ENCODE data around the gene ZHX3.
A peak's percentile ranks its signal among the peaks of the same experiment; 100 is the strongest.

Gene ZHX3

DNA sequence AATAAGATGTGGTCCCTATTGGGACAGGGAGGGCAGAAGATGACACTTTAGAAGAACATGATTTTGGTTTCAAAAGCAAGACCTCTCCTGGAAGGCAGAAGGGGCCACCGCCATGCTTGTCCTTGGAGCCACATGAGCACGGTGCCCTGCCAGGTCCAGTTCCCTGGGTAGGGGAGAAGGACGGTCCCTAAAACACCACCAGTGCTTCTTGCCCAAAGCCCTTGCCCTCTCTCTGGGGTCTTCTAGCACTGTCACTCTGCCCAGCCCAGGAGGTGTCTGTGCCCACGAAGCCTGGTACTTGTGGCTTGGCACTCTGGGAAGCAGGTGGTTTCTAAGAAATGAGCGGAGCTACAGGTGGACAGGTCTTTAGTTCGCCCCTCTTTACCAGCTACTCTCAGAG is 134.1 kb downstream of the ZHX3 start:
- TF ChIP-seq, protein P1, sequence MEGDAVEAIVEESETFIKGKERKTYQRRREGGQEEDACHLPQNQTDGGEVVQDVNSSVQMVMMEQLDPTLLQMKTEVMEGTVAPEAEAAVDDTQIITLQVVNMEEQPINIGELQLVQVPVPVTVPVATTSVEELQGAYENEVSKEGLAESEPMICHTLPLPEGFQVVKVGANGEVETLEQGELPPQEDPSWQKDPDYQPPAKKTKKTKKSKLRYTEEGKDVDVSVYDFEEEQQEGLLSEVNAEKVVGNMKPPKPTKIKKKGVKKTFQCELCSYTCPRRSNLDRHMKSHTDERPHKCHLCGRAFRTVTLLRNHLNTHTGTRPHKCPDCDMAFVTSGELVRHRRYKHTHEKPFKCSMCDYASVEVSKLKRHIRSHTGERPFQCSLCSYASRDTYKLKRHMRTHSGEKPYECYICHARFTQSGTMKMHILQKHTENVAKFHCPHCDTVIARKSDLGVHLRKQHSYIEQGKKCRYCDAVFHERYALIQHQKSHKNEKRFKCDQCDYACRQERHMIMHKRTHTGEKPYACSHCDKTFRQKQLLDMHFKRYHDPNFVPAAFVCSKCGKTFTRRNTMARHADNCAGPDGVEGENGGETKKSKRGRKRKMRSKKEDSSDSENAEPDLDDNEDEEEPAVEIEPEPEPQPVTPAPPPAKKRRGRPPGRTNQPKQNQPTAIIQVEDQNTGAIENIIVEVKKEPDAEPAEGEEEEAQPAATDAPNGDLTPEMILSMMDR (conservative IDR thresholded peaks at IDR 0.05; ENCODE audit: low read depth): no peak
- no peak overlapping the region for H3K27ac ChIP-seq
- DNase-seq (ENCODE audit: low spot score): no peak
- ChIA-PET POLR2A (ENCODE audit: low non-redundant PET) (no interaction called here), CTCF (interaction anchor here (0.6 to 2.1 kb wide), 3 partner anchors 10 to 112 kb away, joined by 4 to 10 read pairs (median 5); no protein-coding TSS in a partner anchor)

DNA sequence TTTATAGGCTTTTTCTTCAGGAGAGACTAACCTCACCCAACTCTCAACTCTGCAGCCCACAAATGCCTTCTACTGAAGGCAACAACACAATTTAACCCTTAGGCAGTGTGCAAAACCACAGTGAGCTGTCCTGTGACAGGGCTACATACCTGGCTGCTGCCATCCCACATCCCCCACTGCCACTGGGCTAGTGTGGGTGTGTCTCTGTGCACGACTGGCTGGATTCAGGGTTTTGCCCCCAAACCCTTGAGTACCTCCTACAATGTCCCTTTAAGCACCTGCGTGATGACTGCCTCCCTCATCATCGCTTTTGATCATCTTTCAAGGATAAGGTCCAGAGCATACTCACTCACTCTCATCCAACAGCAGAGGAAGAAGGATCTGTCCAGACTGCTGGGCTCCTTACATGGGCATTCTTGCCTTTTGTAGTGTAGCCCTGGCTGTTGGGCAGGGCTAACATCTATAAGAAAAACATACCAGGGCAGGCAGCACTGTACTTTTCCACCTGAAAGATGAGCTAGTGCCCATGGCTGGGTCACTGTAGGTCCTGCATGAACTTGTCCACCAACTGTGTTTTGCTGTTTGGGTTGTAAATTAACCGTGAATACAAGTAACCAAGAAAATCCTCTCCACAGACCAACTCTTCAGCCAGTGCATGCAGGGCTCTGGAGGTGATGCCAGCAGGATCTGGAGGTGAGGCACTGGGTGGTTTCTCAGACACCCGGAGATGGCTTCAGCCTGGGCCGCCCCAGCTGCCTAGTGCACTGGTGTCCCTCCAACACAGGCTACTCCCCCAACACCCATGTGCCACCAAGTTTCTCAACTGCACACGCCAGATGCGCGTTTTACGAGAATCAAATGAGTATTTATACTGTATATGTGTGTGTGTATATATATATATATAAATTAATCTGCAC is 135.0 kb downstream of the ZHX3 start:
- ChIA-PET POLR2A (ENCODE audit: low non-redundant PET) (no interaction called here), CTCF (interaction anchor here (2.1 kb wide), 1 partner anchor 9 kb away, joined by 10 read pairs; no protein-coding TSS in a partner anchor)
- DNase-seq (ENCODE audit: low spot score): peak; percentile 42
- H3K27ac ChIP-seq: peak overlapping the region; percentile 45
- TF ChIP-seq, protein P1 (conservative IDR thresholded peaks at IDR 0.05; ENCODE audit: low read depth): no peak

DNA sequence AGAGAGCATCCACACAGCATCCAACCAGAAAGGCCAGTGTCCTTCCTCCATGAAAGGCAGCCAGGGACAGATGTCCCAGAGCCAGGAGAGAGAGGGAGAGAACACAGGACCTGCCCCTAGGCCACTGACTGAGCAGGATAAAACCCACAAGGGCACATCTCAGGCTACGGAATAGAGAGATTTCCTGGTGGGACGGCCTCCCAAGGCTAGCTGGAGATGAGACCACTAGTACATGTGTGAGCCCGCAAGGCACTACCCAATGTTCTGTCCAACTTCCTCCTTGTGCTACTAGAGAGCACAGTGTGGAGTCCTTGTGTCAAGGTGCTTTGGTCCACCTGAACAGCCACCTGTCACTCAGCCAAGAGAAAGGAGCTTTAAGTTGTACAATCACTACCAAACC is 136.0 kb downstream of the ZHX3 start:
- TF ChIP-seq, protein P1 (conservative IDR thresholded peaks at IDR 0.05; ENCODE audit: low read depth): no peak
- ChIA-PET POLR2A (ENCODE audit: low non-redundant PET) (no interaction called here), CTCF (interaction anchor here (0.6 to 2.1 kb wide), 3 partner anchors 8 to 505 kb away, joined by 3 to 10 read pairs (median 4); partner anchors contain the start of gene LPIN3)
- DNase-seq (ENCODE audit: low spot score): no peak
- H3K27ac ChIP-seq: peak overlapping the region; percentile 34

DNA sequence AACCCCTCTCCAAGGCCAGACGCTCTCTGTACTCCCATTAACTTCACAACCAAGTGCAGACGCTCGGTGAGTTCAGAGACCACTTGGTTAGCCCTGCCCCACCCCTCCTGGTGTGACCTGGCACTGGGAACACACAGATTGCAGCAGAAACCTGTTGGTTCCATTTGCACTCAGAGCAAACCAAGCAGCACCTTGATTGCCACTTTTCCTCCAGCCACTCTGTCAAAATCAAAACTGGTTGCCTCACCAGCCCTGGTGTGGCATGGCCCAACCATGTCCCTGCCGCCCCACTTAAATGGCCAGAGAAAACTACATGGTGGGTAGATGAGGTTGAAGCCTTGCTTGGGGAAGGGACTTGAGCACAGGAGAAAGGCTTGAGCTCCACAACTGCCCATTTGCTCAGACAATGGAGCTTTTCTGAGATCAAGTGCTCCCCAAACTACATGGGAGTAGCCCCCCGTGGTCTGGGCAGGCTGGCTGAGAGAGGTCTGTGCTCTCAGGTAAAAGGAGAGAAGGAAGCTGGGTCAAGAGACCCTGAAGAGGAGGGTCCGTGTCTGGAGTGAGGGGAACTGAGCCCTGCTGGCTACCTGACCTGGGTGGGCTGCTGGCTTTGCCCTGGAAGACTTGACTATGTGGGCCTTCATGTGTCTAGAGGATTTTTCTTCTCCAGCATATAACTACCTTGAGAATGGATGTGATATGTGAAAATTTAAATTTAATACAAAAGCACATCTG is 136.8 kb downstream of the ZHX3 start:
- peak overlapping the region; percentile 85 for H3K27ac ChIP-seq
- DNase-seq (ENCODE audit: low spot score): no peak
- ChIA-PET POLR2A (ENCODE audit: low non-redundant PET) (no interaction called here), CTCF (interaction anchor here (0.6 to 1.4 kb wide), 3 partner anchors 59 to 504 kb away, joined by 3 to 4 read pairs (median 3); partner anchors contain the start of gene LPIN3)
- TF ChIP-seq, protein P1 (conservative IDR thresholded peaks at IDR 0.05; ENCODE audit: low read depth): no peak

DNA sequence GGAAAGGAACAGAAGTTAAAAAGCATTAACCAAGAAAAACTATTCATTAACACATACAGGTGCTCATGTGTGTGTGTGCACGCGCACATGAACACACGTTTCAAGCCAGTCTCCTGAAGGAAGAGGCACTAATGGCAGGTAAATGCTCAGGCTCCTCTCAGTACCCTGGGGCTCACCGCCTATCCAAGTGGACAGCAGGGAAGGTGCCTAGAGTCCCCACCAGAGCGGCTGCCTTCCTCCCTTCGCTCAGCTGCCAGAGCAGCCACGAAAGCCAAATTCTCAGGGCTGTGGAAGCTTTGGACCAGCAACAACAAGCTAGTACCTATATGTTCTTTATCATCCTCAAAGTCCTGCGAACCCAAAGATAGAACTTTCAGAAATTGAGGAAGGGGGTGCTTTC is 137.6 kb downstream of the ZHX3 start:
- POLR2A ChIA-PET (ENCODE audit: low non-redundant PET): no interaction called here
- TF ChIP-seq, protein P1 (conservative IDR thresholded peaks at IDR 0.05; ENCODE audit: low read depth): no peak
- no peak for DNase-seq (ENCODE audit: low spot score)
- peak overlapping the region; percentile 85 for H3K27ac ChIP-seq
- CTCF ChIA-PET: interaction anchor here (1.4 kb wide), 1 partner anchor 160 kb away, joined by 4 read pairs; the partner anchor contains the start of gene LPIN3

DNA sequence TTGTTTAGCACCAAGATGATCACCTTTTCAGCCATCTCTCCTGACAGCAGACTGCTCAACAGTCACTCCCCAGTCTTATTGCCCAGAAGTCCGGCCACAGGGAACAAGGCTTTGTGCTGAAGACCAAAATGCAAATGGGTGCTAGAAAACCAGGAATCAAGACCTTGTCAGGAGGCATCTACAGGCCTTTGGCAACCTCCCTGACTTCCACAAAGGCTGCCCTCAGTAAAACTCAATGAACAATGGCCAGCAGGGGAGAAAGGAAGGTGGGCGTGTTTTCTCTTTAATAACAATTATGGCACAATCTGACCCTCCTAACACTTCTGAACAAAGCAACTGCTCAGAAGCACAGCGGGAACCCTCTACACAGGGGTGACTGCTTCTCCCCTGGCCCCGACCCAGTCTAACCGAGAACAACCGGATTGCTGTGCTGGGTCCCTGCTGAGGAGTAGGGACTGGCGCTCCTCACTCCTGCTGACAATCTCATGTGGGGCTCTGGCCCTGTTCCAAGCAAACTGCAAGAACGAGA is 138.6 kb downstream of the ZHX3 start:
- TF ChIP-seq, protein P1 (conservative IDR thresholded peaks at IDR 0.05; ENCODE audit: low read depth): no peak
- DNase-seq (ENCODE audit: low spot score): no peak
- peak overlapping the region; percentile 85 for H3K27ac ChIP-seq
- POLR2A ChIA-PET (ENCODE audit: low non-redundant PET): no interaction called here
- CTCF ChIA-PET: no interaction called here
